ENCODE results near the gene CHRM4.

GRCh38 chr11:46341454-46341853 is 50.1 kb downstream of the CHRM4 start:
- TF ChIP-seq POLR2A (IDR thresholded peaks at IDR 0.05): no peak
- TF ChIP-seq CTCF (IDR thresholded peaks at IDR 0.05): no peak
